Pancreas (tissue), 10 donors: ENCODE data around the gene PNPO. TPM values are rescaled to one million over a fixed set of nuclear protein-coding genes. Genes with fewer than 3 reads are reported as not detected.

ENCODE experiments used
- ATAC-seq, 4 donors: fragments of 200-7000 bp; cut with Tn5 transposase; one replicate each; pipeline versions ENCODE4 v1.8.0 to v1.9.1; 2020; ENCODE audit warnings: mild to moderate bottlenecking in 4 of 4, moderate library complexity in 4 of 4
- DNase-seq, 6 donors: peaks; one replicate each; pipeline ENCODE4 v3.0.0-alpha.2; 2020
- FAIRE-seq: peaks from 2 replicates; lab custom pipeline; 2012; peaks lifted over from hg19 to GRCh38; lab: Jason Lieb, UNC
- H3K27ac ChIP-seq, 4 donors: fragments of 200-600 bp; sonication (generic); 1 replicate in 3 of 4; 2 replicates in 1 of 4; pipeline versions ENCODE4 v1.5.0 to v1.8.0; 2020
- H3K27me3 ChIP-seq, 4 donors: fragments of 200-600 bp; one replicate each; pipeline ENCODE4 v1.8.0; 2021
- H3K36me3 ChIP-seq, 3 donors: fragments of 200-600 bp; sonication (generic) in 1 of 3; one replicate each; pipeline versions ENCODE4 v1.5.0 to v1.8.0; 2020 to 2021
- H3K4me1 ChIP-seq, 3 donors: fragments of 200-600 bp; one replicate each; pipeline ENCODE4 v1.8.0; 2021
- H3K4me3 ChIP-seq, 4 donors: fragments of 200-600 bp; sonication (generic) in 2 of 4; one replicate each; pipeline versions ENCODE4 v1.5.0 to v1.8.0; 2020 to 2021
- H3K9me3 ChIP-seq, 4 donors: fragments of 200-600 bp; one replicate each; pipeline ENCODE4 v1.8.0; 2021
- CTCF ChIP-seq, 4 donors: fragments of 200-600 bp; sonication (generic) in 3 of 4; IDR thresholded peaks; one replicate each; pipeline versions ENCODE4 v1.5.0 to v1.8.0; 2021; ENCODE audit warnings: antibody characterized with exemption in 4 of 4
- WGBS, 2 donors: extraction: QIAGEN DNeasy Blood & Tissue Kit; methylation state at CpG; one replicate each; pipeline ENCODE4 v1.1.7; 2013; 5-methylcytosine and 5-hydroxymethylcytosine counted together
- intact Hi-C, 3 donors: fragments of 100-400 bp; cut with DNase I; formaldehyde crosslinking; loops; one replicate each; pipeline versions ENCODE4 v1.11.1 to v1.14.2; 2022
- polyA plus RNA-seq, 2 donors: library from polyadenylated mRNA; stranded (reverse); fragments of 200-250 nt; gene quantifications; one replicate each; pipeline ENCODE4 v1.2.3, GENCODE V29; 2013
- total RNA-seq, 6 donors: library from RNA; stranded (reverse); fragmentation: NEBNext Ultra II Directional in 4 of 6; extraction: Animal tissue kit (Norgen Biotek cat#: 25700) in 4 of 6; gene quantifications; one replicate each; pipeline versions ENCODE4 v1.2.1 to v1.2.4, GENCODE V29; 2021 to 2023
- donor health status: healthy with polysubstance abuse.
- donor health status: DM: no; HTN: no; CAD: no; lungs with moderate emphysema.
- donor health status: DM: no; HTN: no; CAD: no.
- donor health status: control.
- donor health status: control.
- donor health status: Bipolar disorder and iron deficiency.
- donor health status: DM: yes; HTN: yes; CAD: no.
- donor health status: DM: no; HTN: no; CAD: no.
- donor health status: DM: no; HTN: no; CAD: no.
- donor health status: DM: yes; HTN: yes; CAD: no.

Gene PNPO
- total and polyA plus RNA-seq, 8 donors: 6.5 to 23.5 (median 16.2) TPM

- Histone ChIP-seq H3K27me3 (no peaks in the 10 kb centered on the region), H3K4me1 (no peaks in the 10 kb centered on the region), H3K36me3 (peaks cover 2 to 66% (median 49%) of the 10 kb centered on the region in 3 donors), H3K27ac (no peak overlapping the region), H3K4me3 (no peak overlapping the region), H3K9me3 (no peaks in the 10 kb centered on the region)
- WGBS, 2 donors: 94 to 97% methylated on average over 9 of the region's 9 CpGs
- FAIRE-seq (no peak), DNase-seq (no peak), ATAC-seq (peak in 1 of 4 donors; percentile 37)
- TF ChIP-seq CTCF (IDR thresholded peaks at IDR 0.05): no peak
- intact Hi-C loops: loop anchor here in 1 of 3 donors (5.0 kb wide), 1 partner anchor 36 kb away; no protein-coding TSS in a partner anchor
Observed at GRCh38 chr17:47981462-47981861, 40.1 kb downstream of the PNPO start.

DNA sequence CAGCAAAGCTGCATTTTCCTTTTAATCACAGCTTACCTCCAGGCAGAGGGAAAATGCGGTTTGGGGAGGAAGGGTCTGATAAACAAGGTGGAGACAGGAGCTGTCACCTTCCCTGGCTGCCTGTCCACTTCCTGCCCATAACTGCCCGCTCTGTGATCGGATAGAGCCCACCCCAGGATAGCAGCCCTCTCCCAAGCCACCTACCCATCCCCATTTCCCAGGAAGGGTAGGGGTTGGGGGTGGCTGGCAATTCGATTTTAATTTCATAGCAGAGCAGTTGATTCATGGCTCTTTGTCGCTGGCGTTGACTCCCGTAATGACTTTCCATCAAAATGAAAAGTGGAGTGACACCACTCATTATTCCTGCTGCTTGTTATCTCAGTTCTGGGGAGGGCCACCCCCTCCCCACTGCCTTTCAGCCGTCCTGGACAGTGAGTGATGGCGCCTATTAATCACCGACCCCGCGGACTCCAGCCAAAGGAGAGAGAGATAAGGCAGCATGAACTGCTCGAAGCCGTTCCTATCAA lies 40.8 kb downstream of the PNPO start:
- H3K36me3 ChIP-seq: peaks cover 0 to 59% (median 42%) of the 10 kb centered on the region in 3 donors
- H3K27me3 ChIP-seq: no peaks in the 10 kb centered on the region
- FAIRE-seq (no peak), ATAC-seq (no peak), DNase-seq (no peak)
- H3K9me3 ChIP-seq: no peaks in the 10 kb centered on the region
- peaks cover 0 to 2% (median 0%) of the 10 kb centered on the region in 3 donors for H3K4me1 ChIP-seq
- no peak for TF ChIP-seq CTCF (IDR thresholded peaks at IDR 0.05)
- no peak overlapping the region for H3K4me3 ChIP-seq
- intact Hi-C loops: loop anchor here in 1 of 3 donors (5.0 kb wide), 1 partner anchor 35 kb away; no protein-coding TSS in a partner anchor
- H3K27ac ChIP-seq: no peak overlapping the region
- 52 to 59% methylated on average over 14 of the region's 14 CpGs for WGBS, 2 donors

DNA sequence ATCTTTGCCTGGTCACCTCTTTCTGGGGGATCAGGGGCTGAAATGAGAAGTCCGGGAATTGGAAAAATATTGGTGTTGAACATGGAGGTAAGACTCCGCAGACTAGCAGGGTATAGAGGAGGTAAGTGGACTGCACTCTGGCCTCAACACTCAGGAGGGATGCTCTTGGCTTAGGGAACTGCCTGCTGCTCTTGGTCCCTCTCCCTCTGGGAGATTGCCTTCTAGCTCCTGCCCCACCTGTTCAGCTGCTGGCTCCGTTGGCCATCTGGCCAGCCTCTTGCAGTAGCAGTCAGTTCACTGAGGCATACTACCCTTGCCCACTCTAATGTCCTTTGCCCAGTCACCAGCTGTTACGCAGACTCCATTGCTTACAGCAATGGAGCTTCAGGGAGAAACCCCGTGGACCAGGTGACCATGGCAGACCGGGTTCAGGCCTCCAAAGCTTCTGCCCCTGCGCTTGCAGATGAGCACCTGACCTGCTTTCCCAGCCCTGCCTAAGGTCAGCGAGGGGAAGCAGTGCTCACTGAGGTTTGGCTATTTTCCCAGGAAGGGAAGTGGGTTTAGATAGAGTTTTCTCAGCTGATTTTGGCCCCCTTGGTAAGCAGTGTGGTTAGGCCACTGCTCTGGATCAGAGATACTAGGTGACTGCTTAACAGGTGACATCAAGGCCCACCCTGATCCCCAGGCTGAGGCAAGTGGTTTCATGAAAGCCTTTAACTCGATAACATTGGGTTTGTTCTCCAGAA lies 41.4 kb downstream of the PNPO start:
- Histone ChIP-seq H3K4me3 (no peak overlapping the region), H3K27me3 (no peaks in the 10 kb centered on the region), H3K36me3 (peaks cover 0 to 53% (median 35%) of the 10 kb centered on the region in 3 donors), H3K27ac (no peak overlapping the region), H3K9me3 (no peaks in the 10 kb centered on the region), H3K4me1 (peaks cover 0 to 4% (median 0%) of the 10 kb centered on the region in 3 donors)
- intact Hi-C loops: loop anchor here in 1 of 3 donors (5.0 kb wide), 1 partner anchor 34 kb away; no protein-coding TSS in a partner anchor
- FAIRE-seq (no peak), ATAC-seq (peak in 2 of 4 donors; percentile 6 to 12), DNase-seq (no peak)
- 85 to 86% methylated on average over 9 of the region's 9 CpGs for WGBS, 2 donors
- TF ChIP-seq CTCF (IDR thresholded peaks at IDR 0.05): no peak

DNA sequence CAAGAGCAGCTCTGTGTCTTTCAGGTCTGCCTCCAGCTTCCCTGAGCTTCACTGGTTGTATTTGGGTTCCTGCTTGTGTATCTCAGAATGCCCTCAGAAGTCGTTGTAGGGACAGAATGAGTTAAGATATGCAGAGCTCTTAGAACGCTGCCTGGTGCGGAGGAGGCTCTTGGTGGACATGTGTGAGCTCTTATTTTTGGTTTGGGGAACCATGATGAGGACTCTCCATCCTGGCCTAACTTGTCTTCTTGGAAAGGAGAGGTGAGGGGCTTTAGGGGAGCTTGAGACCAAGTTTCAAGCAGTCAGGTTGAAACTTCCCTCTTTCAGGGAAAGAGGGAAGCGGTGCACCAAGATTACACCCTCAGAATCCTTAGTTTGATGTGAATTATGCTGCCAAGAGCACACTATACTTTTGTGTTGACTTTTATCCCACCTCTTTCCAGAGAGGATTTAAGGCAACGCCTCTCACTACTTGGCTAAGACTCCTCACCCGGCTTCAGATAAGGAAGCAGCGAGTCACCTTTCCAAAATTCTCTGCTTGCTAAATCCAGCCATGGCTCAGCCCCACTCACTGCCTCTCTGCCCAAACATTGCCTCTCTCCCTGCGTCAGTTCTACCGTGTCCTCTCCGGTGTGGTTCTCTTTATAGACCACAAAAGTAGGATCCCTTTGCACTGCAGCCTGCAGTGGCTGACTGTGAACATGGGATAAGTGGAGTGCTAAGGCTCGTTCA lies 42.3 kb downstream of the PNPO start:
- FAIRE-seq (no peak), ATAC-seq (no peak), DNase-seq (no peak)
- intact Hi-C loops: loop anchor here in 1 of 3 donors (5.0 kb wide), 1 partner anchor 34 kb away; no protein-coding TSS in a partner anchor
- no peak overlapping the region for H3K4me3 ChIP-seq
- peaks cover 0 to 4% (median 0%) of the 10 kb centered on the region in 3 donors for H3K4me1 ChIP-seq
- no peak overlapping the region for H3K27ac ChIP-seq
- no peaks in the 10 kb centered on the region for H3K9me3 ChIP-seq
- peaks cover 0 to 46% (median 30%) of the 10 kb centered on the region in 3 donors for H3K36me3 ChIP-seq
- H3K27me3 ChIP-seq: no peaks in the 10 kb centered on the region
- WGBS, 2 donors: 79 to 85% methylated on average over 11 of the region's 11 CpGs
- TF ChIP-seq CTCF (IDR thresholded peaks at IDR 0.05): no peak
